ENCODE measurements around the gene CBLN1.

GRCh38 chr16:49236216-49236615, 45.4 kb downstream of the CBLN1 start:
- TF ChIP-seq CTCF (IDR thresholded peaks at IDR 0.05; ENCODE audit: low read depth, low read length, missing input control), result no peak
- TF ChIP-seq FOXA2 (IDR thresholded peaks at IDR 0.05), result no peak
- TF ChIP-seq YY1 (IDR thresholded peaks at IDR 0.05), result no peak
- no peak for TF ChIP-seq ATF3 (IDR thresholded peaks at IDR 0.05)
- TF ChIP-seq JUND (IDR thresholded peaks at IDR 0.05), result no peak
- TF ChIP-seq NR2F2 (IDR thresholded peaks at IDR 0.05), result no peak
- TF ChIP-seq MAX (IDR thresholded peaks at IDR 0.05), result no peak
- TF ChIP-seq RAD21 (IDR thresholded peaks at IDR 0.05), result no peak
- no peak for TF ChIP-seq TAF1 (conservative IDR thresholded peaks at IDR 0.05)
- TF ChIP-seq SP1 (IDR thresholded peaks at IDR 0.05), result no peak

Measured in liver (tissue), 3 donors.